ENCODE results near the gene PDGFA.

PDGFA gene

GRCh38 chr7:489876-490275 is 29.8 kb downstream of the PDGFA start:
- no peak for ATAC-seq

DNA sequence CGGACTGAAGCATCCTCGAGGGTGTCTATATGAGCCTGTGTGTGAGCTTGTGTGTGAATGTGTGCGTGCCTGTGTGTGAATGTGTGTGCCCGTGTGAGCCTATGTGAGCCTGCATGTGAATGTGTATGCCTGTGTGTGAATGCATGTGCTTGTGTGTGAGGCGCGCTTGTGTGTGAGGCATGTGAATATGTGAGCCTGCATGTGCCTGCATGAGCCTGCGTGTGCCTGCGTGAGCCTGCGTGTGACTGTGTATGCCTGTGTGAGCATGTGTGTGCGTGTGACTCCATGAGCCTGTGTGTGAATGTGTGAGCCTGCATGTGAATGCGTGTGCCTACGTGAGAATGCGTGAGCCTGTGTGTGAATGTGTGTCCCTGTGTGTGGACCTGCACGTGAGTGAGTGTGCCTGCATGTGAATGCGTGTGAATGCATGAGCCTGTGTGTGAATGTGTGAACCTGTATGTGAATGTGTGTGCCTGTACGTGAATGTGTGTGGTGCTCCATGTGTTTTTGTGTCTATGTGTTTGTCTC is 33.4 kb downstream of the PDGFA start:
- no peak for ATAC-seq

DNA sequence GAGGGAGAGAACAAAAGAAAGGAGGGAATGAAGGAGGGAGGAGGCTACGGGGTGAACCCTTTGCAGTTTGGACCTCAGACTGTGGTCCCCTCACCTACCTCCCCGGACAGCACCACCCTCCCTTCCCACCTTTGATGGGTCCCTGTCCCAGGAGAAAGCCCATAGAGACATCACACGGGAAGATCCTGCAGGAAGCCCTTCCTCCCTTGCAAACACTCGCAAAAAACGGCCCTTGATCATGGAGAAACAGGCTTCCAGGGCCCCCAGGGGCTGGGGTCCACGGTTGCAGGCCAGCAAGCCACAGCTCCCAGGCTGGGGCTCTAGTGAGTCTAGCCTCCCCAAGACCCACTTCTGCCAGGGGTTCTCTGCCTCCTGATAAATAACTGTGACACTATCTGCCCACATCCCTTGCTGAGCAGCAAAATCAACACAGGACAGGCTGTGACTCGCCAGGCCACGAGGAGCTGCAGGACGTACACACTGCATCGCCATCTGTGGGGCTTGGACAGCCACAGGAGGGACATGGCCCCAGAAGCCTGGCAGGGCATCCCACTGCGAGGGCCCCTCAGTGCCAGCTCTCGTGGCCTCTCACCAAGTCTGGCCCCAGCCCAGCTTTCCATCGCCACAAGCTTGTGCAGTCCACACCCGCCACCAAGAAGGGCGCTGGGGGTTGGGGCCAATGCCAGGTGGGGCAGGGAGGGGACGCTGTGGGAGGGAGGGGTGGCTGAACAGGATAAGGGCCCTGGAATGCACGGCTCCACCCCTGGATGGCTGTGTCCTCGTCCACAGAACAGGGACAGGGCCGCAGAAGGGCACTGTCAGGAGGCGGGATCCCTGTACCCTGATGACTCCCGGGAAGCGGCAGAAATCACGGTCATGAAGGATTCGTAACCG is 34.2 kb downstream of the PDGFA start:
- no peak for ATAC-seq

- no peak for ATAC-seq
Observed at GRCh38 chr7:484356-485101, 35.1 kb downstream of the PDGFA start.

DNA sequence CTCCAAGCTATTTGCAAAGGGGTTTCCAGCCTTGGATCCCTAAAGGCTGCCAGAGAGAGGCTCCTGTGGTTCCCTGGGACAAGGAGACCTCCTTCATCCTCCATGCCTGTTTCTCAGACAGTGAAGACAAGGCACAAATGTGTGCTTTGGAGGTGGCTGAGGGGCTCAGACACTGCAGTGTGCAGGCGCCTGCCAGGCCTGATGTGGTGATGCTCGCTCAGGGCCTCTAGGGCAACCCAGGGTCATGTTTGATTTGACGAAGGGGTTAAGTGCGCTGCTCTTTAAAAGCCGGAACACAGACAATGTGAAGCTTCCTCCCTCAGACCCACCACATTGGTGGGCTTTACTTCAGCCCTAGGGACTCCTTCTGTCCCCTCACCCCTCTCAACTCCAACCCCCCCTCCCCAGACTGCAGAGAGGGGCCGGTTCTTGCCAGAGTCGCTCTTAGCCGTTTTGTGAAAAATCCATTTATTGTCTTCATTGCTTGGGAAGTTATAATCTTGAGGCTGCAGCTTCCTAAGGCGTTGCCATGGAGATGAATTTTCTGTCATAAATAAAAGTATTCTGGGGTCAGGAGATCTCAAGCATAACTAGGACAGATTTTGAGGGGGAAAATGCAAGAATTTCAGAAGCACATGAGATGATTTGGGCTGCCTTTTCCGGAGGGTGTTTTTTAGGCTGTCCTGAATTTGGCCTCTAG is 35.8 kb downstream of the PDGFA start:
- no peak for ATAC-seq

DNA sequence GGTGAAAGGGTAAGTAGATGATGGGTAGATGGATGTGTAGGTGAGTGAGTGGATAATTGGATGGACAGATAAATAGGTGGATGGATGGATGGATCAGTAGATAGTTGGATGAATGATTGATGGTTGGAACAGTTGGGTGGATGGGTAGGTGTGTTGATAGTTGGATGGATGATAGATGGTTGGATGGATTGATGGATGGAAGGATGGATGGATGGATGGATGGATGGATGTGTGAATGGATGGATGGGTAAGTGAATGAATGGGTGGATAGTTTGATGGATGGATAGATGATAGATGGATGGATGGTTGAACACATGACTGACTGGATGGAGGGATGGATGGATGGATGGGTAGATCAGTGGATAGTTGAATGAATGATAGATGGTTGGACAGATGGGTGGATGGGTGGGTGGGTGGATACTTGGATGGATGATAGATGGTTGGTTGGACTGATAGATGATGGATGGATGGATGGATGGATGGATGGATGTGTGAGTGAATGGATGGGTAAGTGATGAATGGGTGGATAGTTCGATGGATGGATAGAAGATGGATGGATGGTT is 37.0 kb downstream of the PDGFA start:
- ATAC-seq, result no peak

DNA sequence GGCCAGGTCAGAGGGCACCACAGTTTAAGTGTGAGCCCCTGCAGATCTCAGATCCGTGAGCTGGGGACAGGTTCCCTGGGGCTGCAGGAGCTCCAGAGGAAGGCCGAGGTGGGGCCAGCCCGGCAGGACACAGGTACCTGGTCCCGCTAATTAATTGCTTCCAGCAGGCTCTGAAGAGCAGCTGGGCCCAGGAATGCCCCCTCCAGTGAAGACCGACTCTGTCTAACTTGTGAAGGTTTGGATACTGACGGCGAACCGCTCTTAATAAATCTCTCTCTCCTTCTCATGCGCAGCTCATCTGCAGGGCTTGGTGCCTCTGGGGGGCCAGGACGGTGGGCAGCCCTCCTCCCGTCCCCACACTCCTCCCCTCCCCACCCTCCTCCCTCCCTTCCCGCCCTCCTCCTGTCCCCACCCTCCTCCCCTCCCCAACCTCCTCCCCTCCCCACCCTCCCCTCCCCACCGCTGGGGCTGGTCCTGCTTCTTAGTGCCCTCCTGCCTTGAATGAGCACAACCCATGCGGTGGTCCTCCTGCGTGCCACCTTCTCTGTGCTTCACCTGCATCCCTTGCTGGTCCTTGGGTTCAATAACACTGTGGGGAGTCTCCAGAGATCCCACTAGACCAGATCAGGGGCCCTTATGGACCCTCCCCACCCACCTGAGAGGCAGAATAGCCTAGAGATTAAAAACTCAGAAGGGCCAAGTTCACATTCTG is 38.3 kb downstream of the PDGFA start:
- ATAC-seq, result no peak

GRCh38 chr7:480531-481218 is 39.0 kb downstream of the PDGFA start:
- ATAC-seq, result no peak

- ATAC-seq, result no peak
Observed at GRCh38 chr7:479948-480499, 39.6 kb downstream of the PDGFA start.

GRCh38 chr7:479115-479947 is 40.3 kb downstream of the PDGFA start:
- no peak for ATAC-seq

GRCh38 chr7:477626-478220 is 41.9 kb downstream of the PDGFA start:
- no peak for ATAC-seq

DNA sequence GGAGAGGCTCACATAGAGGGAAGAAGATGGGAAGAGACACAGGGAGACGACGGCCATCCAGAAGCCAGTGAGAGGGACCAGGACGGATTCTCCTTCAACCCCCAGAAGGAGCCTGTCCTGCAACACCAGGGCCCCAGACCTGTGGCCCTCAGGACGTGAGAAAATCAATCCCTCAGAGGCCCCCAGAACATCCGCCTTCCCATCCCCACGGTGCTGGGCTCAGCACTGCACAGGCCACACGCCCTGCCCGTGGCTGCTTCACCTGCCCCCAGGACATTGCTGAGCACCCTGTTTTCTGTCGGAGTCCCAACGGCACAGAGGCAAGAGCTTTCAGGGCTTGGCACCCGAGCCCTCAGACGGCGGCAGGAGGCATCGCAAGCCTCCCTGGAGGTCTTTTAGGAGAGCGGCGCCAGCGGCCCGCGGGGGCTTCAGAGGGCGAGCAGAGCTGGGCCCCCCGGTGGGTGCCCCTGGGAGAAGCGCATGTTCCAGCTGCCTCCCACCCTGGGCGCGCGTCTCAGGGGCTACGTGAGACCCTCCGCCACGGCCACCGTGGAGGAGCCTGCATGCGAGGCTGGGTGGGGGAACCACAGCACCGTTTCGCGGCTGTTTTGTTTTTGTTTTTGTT is 42.8 kb downstream of the PDGFA start:
- ATAC-seq, result no peak

- no peak for ATAC-seq
Observed at GRCh38 chr7:475951-476441, 43.6 kb downstream of the PDGFA start.

DNA sequence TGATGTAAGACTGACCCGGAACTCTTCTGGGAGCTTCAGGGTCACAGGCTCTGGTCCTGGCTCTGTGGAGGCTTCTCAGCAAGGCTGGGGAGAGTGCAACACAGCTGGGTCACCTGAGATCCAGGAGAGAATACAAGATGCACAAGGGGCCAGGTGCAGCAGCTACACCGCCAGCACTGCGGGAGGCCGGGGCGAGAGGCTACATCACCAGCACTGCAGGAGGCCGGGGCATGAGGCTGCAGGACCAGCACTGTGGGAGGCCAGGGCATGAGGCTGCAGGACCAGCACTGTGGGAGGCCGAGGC is 44.3 kb downstream of the PDGFA start:
- no peak for ATAC-seq

DNA sequence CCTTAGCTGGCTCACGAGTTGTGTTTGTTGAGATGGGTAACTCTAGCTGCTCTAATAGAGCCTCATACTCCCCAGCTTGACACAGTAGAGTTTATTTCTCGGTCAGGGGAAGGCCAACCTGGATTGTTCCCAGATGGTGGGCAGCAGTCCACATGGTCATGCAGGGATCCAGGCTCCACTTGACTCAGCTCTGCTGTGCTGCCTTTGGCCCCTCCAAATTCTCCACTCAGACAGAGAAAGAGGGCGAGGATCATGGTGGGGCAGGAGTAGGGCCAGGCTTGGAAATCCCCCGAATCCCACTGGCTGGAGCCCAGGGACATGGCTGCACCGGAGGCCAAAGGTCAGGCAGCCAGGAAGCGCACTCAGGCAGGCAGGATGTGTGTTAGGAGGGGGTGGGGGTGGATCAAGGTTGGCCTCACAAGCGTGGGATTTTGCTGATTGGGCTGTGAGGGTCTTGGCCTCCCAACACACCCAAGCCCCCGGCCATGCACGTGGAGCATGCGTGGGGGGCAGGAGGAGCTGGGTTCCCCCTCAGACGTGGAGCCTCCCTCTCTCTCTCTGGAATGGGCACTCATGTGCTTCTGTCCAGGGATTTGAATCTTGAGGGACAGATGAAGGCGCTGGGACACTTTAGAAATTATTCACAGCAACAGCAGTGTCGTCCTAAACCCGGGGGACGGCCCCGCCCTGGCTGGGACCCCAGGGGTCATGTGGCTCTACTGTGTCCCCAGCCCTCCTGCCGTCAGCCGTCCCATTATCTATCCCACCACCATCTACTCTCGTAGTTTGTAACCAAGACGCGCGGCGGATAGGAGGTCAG is 44.8 kb downstream of the PDGFA start:
- ATAC-seq, result no peak

- no peak for ATAC-seq
Observed at GRCh38 chr7:473870-474604, 45.6 kb downstream of the PDGFA start.

- ATAC-seq, result no peak
Observed at GRCh38 chr7:473211-473734, 46.4 kb downstream of the PDGFA start.

- ATAC-seq, result no peak
Observed at GRCh38 chr7:472640-472957, 47.0 kb downstream of the PDGFA start.

All from activated CD4-positive, CD25-positive, alpha-beta regulatory T cell treated with anti-CD3 and anti-CD28 coated beads, Interleukin-2, amount 50 U/mL, for 24 hours (primary cell).